ENCODE measurements around the gene HDAC9.

The HDAC9 gene

DNA sequence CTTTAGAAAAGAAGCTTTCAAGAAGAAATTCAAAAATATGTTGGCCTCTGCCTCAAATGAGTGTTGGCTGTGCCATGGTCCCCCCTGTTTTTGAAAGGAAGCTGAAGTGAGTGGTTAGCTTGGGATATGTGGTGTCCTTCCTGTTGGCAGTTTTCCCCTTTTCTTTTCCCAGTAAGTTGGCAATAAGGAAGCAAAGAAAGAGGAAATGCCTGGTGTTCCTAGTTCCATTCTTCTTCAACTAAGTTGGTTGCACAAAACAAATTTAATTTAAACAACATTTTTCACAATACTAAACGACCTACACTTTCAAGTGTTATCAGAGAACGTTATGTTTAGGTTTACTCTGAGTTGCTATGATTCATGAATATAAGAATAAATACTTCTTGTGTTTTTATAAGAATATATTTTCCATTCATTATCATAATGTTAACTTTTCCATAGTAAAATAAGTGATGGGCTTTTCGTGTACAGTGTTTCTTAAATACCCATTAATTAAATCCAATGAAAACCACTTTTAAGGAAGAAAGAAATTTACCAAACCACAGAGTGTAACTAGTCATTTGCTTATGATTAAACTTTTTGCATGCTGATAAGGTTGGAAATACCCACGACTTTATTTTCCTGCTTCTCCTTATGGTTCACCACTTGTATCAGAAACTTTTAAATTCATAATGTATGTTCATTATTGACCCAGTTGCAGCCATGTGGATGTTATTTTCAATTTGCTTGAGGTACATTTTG is 7.7 kb downstream of the HDAC9 start:
- H3K4me1 ChIP-seq (ENCODE audit: control insufficient read depth, low read depth, low read length): no peaks in the 10 kb centered on the region
- no peak overlapping the region for H3K4ac ChIP-seq (ENCODE audit: low read depth, low read length)
- WGBS (ENCODE audit: extremely low coverage, insufficient coverage, low lambda C conversion rate): 100% methylated on average over 1 of the region's 4 CpGs

DNA sequence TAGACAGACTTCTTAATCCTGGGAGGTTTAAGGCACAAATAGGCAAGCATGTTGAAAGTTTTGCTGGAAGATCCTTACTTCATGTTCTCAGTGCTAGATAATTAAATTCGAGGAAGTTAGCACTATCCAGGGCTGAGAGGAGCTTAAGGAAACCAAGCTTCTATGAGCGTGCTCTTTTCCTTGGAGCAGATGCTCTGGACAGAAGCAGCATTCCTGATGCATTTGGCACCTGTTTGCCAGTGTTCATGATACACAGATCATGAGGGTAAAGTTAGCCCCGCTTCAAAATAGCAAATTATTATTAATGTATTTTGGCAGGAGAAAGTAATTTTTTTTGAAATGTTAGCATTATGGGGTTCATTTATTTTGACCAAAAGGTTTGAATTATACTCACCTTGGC is 9.4 kb downstream of the HDAC9 start:
- no peak overlapping the region for H3K27ac ChIP-seq (ENCODE audit: low read depth, low read length)
- no peak overlapping the region for H3K18ac ChIP-seq (ENCODE audit: low read length)

More for the DNA sequence above, 7.7 kb downstream of the HDAC9 start:
- no peak overlapping the region for H3K4me2 ChIP-seq (ENCODE audit: low read length)
- no peak overlapping the region for H4K8ac ChIP-seq (ENCODE audit: low read depth, low read length)
- no peak overlapping the region for H2AK5ac ChIP-seq (ENCODE audit: low read length)
- DNase-seq: no peak
- no peak overlapping the region for H2BK5ac ChIP-seq (ENCODE audit: low read length)
- H3K4me3 ChIP-seq (ENCODE audit: low read length): no peak overlapping the region
- H3K36me3 ChIP-seq (ENCODE audit: control insufficient read depth, insufficient read depth, low read length): no peaks in the 10 kb centered on the region
- H3K79me2 ChIP-seq (ENCODE audit: control insufficient read depth, insufficient read depth, low read length): no peaks in the 10 kb centered on the region
- H3K23ac ChIP-seq (ENCODE audit: low read length): no peak overlapping the region
- H3K27me3 ChIP-seq (ENCODE audit: insufficient read depth, low read length, poor library complexity): no peaks in the 10 kb centered on the region
- H3K18ac ChIP-seq (ENCODE audit: low read length): no peak overlapping the region
- H3K9ac ChIP-seq (ENCODE audit: low read length): no peak overlapping the region
- no peak overlapping the region for H3K27ac ChIP-seq (ENCODE audit: low read depth, low read length)
- no peak overlapping the region for H2BK15ac ChIP-seq (replicated peaks; ENCODE audit: low read depth)
- H3K79me1 ChIP-seq (ENCODE audit: low read length): no peaks in the 10 kb centered on the region
- no peak overlapping the region for H3K56ac ChIP-seq (ENCODE audit: low read length)
- no peak overlapping the region for H2BK120ac ChIP-seq (ENCODE audit: low read depth, low read length)
- no peak overlapping the region for H4K5ac ChIP-seq (ENCODE audit: low read length)

DNA sequence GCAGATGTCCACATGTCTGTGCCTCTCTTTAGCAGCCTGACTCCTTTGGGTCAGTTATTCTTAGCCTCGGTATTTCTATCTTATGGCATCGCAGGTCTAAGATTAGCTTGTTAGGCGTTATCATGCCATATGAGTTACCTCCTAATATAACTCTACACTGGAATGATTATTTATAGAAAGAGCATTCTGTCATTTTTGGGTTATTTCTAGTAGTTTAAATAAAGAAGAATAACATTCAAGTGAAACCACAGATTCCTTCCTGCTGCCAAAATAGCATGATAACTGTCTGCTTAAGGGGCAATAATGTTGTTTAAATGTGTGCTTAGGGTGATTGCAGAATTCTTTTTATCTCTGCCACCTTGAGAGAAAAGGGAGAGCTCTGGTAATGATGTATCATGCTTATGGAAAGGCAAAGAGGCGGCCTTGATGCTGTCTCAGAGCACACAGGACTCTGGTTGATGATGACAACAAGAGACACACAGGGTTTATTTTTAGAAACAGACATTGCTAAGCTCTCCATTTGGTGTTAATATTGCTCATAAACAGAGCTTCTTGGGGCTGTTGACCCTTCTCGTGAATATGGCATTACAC is 10.4 kb downstream of the HDAC9 start:
- H3K4ac ChIP-seq (ENCODE audit: low read depth, low read length): no peak overlapping the region
- H3K23ac ChIP-seq (ENCODE audit: low read length): no peak overlapping the region
- H3K56ac ChIP-seq (ENCODE audit: low read length): no peak overlapping the region
- H3K36me3 ChIP-seq (ENCODE audit: control insufficient read depth, insufficient read depth, low read length): no peaks in the 10 kb centered on the region
- no peak overlapping the region for H2BK5ac ChIP-seq (ENCODE audit: low read length)
- no peaks in the 10 kb centered on the region for H3K79me1 ChIP-seq (ENCODE audit: low read length)
- no peak overlapping the region for H3K4me2 ChIP-seq (ENCODE audit: low read length)
- H4K5ac ChIP-seq (ENCODE audit: low read length): no peak overlapping the region
- H3K4me1 ChIP-seq (ENCODE audit: control insufficient read depth, low read depth, low read length): no peaks in the 10 kb centered on the region
- no CpG with 5 or more reads among the region's 5 CpGs for WGBS (ENCODE audit: extremely low coverage, insufficient coverage, low lambda C conversion rate)
- no peak overlapping the region for H3K9ac ChIP-seq (ENCODE audit: low read length)
- H2BK120ac ChIP-seq (ENCODE audit: low read depth, low read length): no peak overlapping the region
- no peak overlapping the region for H3K18ac ChIP-seq (ENCODE audit: low read length)
- DNase-seq: no peak
- no peaks in the 10 kb centered on the region for H3K27me3 ChIP-seq (ENCODE audit: insufficient read depth, low read length, poor library complexity)
- H2BK15ac ChIP-seq (replicated peaks; ENCODE audit: low read depth): no peak overlapping the region
- no peak overlapping the region for H2AK5ac ChIP-seq (ENCODE audit: low read length)
- no peaks in the 10 kb centered on the region for H3K79me2 ChIP-seq (ENCODE audit: control insufficient read depth, insufficient read depth, low read length)
- H3K4me3 ChIP-seq (ENCODE audit: low read length): no peak overlapping the region
- H3K27ac ChIP-seq (ENCODE audit: low read depth, low read length): no peak overlapping the region
- H4K8ac ChIP-seq (ENCODE audit: low read depth, low read length): no peak overlapping the region

More for the DNA sequence above, 9.4 kb downstream of the HDAC9 start:
- H2BK5ac ChIP-seq (ENCODE audit: low read length): no peak overlapping the region
- H3K79me1 ChIP-seq (ENCODE audit: low read length): no peaks in the 10 kb centered on the region
- H2AK5ac ChIP-seq (ENCODE audit: low read length): no peak overlapping the region
- no peak overlapping the region for H3K4me2 ChIP-seq (ENCODE audit: low read length)
- no peak overlapping the region for H3K9ac ChIP-seq (ENCODE audit: low read length)
- H3K36me3 ChIP-seq (ENCODE audit: control insufficient read depth, insufficient read depth, low read length): no peaks in the 10 kb centered on the region
- H4K8ac ChIP-seq (ENCODE audit: low read depth, low read length): no peak overlapping the region
- H3K23ac ChIP-seq (ENCODE audit: low read length): no peak overlapping the region
- H3K4ac ChIP-seq (ENCODE audit: low read depth, low read length): no peak overlapping the region
- H3K4me3 ChIP-seq (ENCODE audit: low read length): no peak overlapping the region
- H3K4me1 ChIP-seq (ENCODE audit: control insufficient read depth, low read depth, low read length): no peaks in the 10 kb centered on the region
- H3K79me2 ChIP-seq (ENCODE audit: control insufficient read depth, insufficient read depth, low read length): no peaks in the 10 kb centered on the region
- H2BK120ac ChIP-seq (ENCODE audit: low read depth, low read length): no peak overlapping the region
- H2BK15ac ChIP-seq (replicated peaks; ENCODE audit: low read depth): no peak overlapping the region
- no peak overlapping the region for H4K5ac ChIP-seq (ENCODE audit: low read length)
- H3K27me3 ChIP-seq (ENCODE audit: insufficient read depth, low read length, poor library complexity): no peaks in the 10 kb centered on the region
- WGBS (ENCODE audit: extremely low coverage, insufficient coverage, low lambda C conversion rate): no CpG with 5 or more reads among the region's 3 CpGs
- H3K56ac ChIP-seq (ENCODE audit: low read length): no peak overlapping the region
- no peak for DNase-seq

DNA sequence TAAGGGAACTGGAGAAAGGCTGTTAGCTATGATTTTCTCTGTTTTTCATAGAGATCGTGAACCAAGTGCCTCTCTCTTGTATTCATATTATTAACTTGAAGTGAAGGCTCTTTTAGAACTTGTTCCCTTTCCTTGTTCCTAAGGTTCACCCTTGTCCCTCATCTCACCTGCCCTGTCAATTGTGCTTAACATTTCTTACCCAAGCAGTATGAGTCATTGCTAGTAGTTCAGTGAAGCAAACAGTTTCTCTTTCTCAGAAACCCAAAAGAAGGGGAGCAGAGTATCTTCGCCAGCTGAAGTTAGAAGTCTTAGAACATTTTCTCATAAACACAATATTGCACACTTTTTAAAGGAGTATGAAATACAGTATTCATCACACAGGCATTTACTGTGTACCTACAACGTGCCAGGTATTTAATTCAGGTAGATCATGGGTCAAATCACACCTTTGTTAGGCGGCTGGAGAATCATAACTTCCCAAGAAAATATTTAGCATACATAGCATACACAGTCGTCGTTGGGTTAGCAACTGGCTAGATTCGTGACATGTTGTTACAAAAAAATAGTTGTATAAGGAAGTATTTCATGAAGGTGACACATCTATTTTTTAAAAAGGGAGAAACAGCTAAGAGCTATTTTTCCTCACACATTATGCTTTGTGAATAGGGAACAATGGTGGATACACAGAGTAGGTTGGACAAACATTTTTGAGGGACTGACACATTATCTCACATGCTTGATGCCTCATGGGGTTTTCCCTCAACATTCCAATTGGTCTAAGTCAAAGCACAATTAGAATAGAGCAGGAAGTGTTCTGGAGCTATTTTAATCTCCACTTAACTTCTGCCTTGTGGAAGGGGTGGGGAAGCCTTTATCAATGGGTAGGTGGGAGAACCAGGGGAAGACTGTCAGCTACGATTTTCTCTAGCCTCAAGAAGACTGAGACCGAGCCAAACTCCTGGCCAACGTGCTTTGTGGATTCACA is 13.2 kb downstream of the HDAC9 start:
- WGBS (ENCODE audit: extremely low coverage, insufficient coverage, low lambda C conversion rate): no CpG with 5 or more reads among the region's 10 CpGs
- H3K79me2 ChIP-seq (ENCODE audit: control insufficient read depth, insufficient read depth, low read length): no peaks in the 10 kb centered on the region
- H3K4ac ChIP-seq (ENCODE audit: low read depth, low read length): no peak overlapping the region
- no peaks in the 10 kb centered on the region for H3K27me3 ChIP-seq (ENCODE audit: insufficient read depth, low read length, poor library complexity)
- H3K4me1 ChIP-seq (ENCODE audit: control insufficient read depth, low read depth, low read length): no peaks in the 10 kb centered on the region
- H2BK120ac ChIP-seq (ENCODE audit: low read depth, low read length): no peak overlapping the region
- H4K8ac ChIP-seq (ENCODE audit: low read depth, low read length): no peak overlapping the region
- no peak overlapping the region for H3K27ac ChIP-seq (ENCODE audit: low read depth, low read length)
- peak overlapping the region; percentile 80 for H3K18ac ChIP-seq (ENCODE audit: low read length)
- H2AK5ac ChIP-seq (ENCODE audit: low read length): no peak overlapping the region
- H3K4me3 ChIP-seq (ENCODE audit: low read length): no peak overlapping the region
- H3K56ac ChIP-seq (ENCODE audit: low read length): no peak overlapping the region
- DNase-seq: peak; percentile 94
- no peak overlapping the region for H4K5ac ChIP-seq (ENCODE audit: low read length)
- no peaks in the 10 kb centered on the region for H3K36me3 ChIP-seq (ENCODE audit: control insufficient read depth, insufficient read depth, low read length)
- no peak overlapping the region for H3K23ac ChIP-seq (ENCODE audit: low read length)
- no peak overlapping the region for H3K9ac ChIP-seq (ENCODE audit: low read length)
- no peak overlapping the region for H3K4me2 ChIP-seq (ENCODE audit: low read length)
- H2BK15ac ChIP-seq (replicated peaks; ENCODE audit: low read depth): no peak overlapping the region
- no peaks in the 10 kb centered on the region for H3K79me1 ChIP-seq (ENCODE audit: low read length)
- H2BK5ac ChIP-seq (ENCODE audit: low read length): no peak overlapping the region

DNA sequence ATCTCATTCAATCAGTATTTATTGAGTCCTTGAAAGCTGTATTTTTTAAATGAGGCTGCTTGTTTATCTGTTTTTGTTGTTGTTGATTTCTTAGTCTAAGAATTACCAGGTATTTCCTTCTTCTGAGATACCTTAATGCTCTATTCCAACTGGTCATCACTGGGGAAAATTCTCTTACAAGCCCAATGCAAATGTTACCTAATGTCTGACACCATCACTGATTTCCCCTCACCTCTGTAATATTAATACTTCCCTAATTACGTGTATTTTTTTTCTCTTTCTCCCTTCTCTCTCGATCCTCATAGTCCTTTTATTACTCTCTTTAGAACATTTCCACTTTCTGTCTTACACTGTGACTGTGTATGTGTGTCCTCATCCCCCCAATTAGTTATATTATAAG is 13.9 kb downstream of the HDAC9 start:
- no peak overlapping the region for H3K4me2 ChIP-seq (ENCODE audit: low read length)
- no peak overlapping the region for H3K27ac ChIP-seq (ENCODE audit: low read depth, low read length)
- H3K18ac ChIP-seq (ENCODE audit: low read length): no peak overlapping the region
- H2AK5ac ChIP-seq (ENCODE audit: low read length): no peak overlapping the region
- H3K4me1 ChIP-seq (ENCODE audit: control insufficient read depth, low read depth, low read length): no peaks in the 10 kb centered on the region
- H3K9ac ChIP-seq (ENCODE audit: low read length): no peak overlapping the region
- H2BK5ac ChIP-seq (ENCODE audit: low read length): no peak overlapping the region
- no peak overlapping the region for H4K8ac ChIP-seq (ENCODE audit: low read depth, low read length)
- no peak overlapping the region for H3K4me3 ChIP-seq (ENCODE audit: low read length)
- no peaks in the 10 kb centered on the region for H3K79me2 ChIP-seq (ENCODE audit: control insufficient read depth, insufficient read depth, low read length)
- DNase-seq: no peak
- no peaks in the 10 kb centered on the region for H3K27me3 ChIP-seq (ENCODE audit: insufficient read depth, low read length, poor library complexity)
- H3K79me1 ChIP-seq (ENCODE audit: low read length): no peaks in the 10 kb centered on the region
- H3K36me3 ChIP-seq (ENCODE audit: control insufficient read depth, insufficient read depth, low read length): no peaks in the 10 kb centered on the region
- no peak overlapping the region for H3K23ac ChIP-seq (ENCODE audit: low read length)
- H2BK15ac ChIP-seq (replicated peaks; ENCODE audit: low read depth): peak overlapping the region; percentile 85
- no peak overlapping the region for H2BK120ac ChIP-seq (ENCODE audit: low read depth, low read length)
- no peak overlapping the region for H3K4ac ChIP-seq (ENCODE audit: low read depth, low read length)
- no peak overlapping the region for H4K5ac ChIP-seq (ENCODE audit: low read length)
- no peak overlapping the region for H3K56ac ChIP-seq (ENCODE audit: low read length)
- WGBS (ENCODE audit: extremely low coverage, insufficient coverage, low lambda C conversion rate): 100% methylated on average over 2 of the region's 2 CpGs

Data from mesendoderm (in vitro differentiated cells).